Activated CD4-positive, alpha-beta T cell treated with anti-CD3 and anti-CD28 coated beads for 4 hours (primary cell): ENCODE results near the gene S100A13.
A peak's percentile ranks its signal among the peaks of the same experiment; 100 is the strongest.
"Not testable (repeated sequence)": the region's sequence is repeated elsewhere in the genome, so short reads cannot be mapped to it uniquely, and the experiment has no call there.

Experiments used
- DNase-seq, 2 donors: peaks; one replicate each; pipeline ENCODE4 v3.0.0-alpha.2; 2020

S100A13 gene

GRCh38 chr1:153626904-153627714 lies at the start of gene S100A13:
Gene S100A13, minus strand, starts transcription at chr1:153627505. Its CDS starts 1,033 bp downstream, at chr1:153626472.
- no peak for DNase-seq

- DNase-seq, result no peak
These were observed 46.2 kb upstream of the S100A13 start for GRCh38 chr1:153673511-153673910.

GRCh38 chr1:153671628-153672353 lies 44.5 kb upstream of the S100A13 start:
- DNase-seq, result peak; percentile 32 to 38

- peak; percentile 95 for DNase-seq
These were observed 43.7 kb upstream of the S100A13 start, which contains the start of gene ILF2 for GRCh38 chr1:153670859-153671627. Gene ILF2, minus strand, starts transcription at chr1:153670993. Its CDS starts 71 bp downstream, at chr1:153670922.

- peak; percentile 35 to 42 for DNase-seq
These were observed 43.1 kb upstream of the S100A13 start for GRCh38 chr1:153670257-153670858.

- no peak for DNase-seq
These were observed 42.3 kb upstream of the S100A13 start for GRCh38 chr1:153669606-153670005.

- DNase-seq, result not testable (repeated sequence)
These were observed 41.4 kb upstream of the S100A13 start for GRCh38 chr1:153668672-153669071.

GRCh38 chr1:153667439-153667838 lies 40.1 kb upstream of the S100A13 start:
- DNase-seq, result no peak

- no peak for DNase-seq
These were observed 35.9 kb upstream of the S100A13 start for GRCh38 chr1:153663211-153663610.

GRCh38 chr1:153662269-153662668 lies 35.0 kb upstream of the S100A13 start:
- no peak for DNase-seq

- no peak for DNase-seq
These were observed 33.9 kb upstream of the S100A13 start for GRCh38 chr1:153661111-153661708.

- DNase-seq, result no peak
These were observed 32.4 kb upstream of the S100A13 start for GRCh38 chr1:153659656-153660055.

- DNase-seq, result no peak
These were observed 31.9 kb upstream of the S100A13 start for GRCh38 chr1:153659175-153659534.

GRCh38 chr1:153658400-153659174 lies 31.3 kb upstream of the S100A13 start, which contains the start of gene SNAPIN:
Gene SNAPIN, plus strand, starts transcription at chr1:153658703. Its CDS starts 41 bp downstream, at chr1:153658744.
- peak; percentile 86 to 89 for DNase-seq

GRCh38 chr1:153655333-153655732 lies 28.0 kb upstream of the S100A13 start:
- no peak for DNase-seq

GRCh38 chr1:153652805-153653500 lies 25.6 kb upstream of the S100A13 start:
- DNase-seq, result no peak

GRCh38 chr1:153651771-153652170 lies 24.5 kb upstream of the S100A13 start:
- no peak for DNase-seq

GRCh38 chr1:153649863-153650235 lies 22.5 kb upstream of the S100A13 start:
- no peak for DNase-seq

- no peak for DNase-seq
These were observed 22.0 kb upstream of the S100A13 start for GRCh38 chr1:153649137-153649862.

- no peak for DNase-seq
These were observed 20.8 kb upstream of the S100A13 start for GRCh38 chr1:153648000-153648643.
